Trophoblast cell (in vitro differentiated cells and primary cell): Measurements from ENCODE around the gene GP1BA.
A peak's percentile ranks its signal among the peaks of the same experiment; 100 is the strongest.

Experiments used
- DNase-seq, 2 donors: peaks; one replicate each; pipeline ENCODE4 v3.0.0-alpha.2; 2016
- H2AFZ ChIP-seq: 2 replicates; pipeline ENCODE4 v1.6.1; 2013; ENCODE audit warnings: low read length, moderate library complexity, mild to moderate bottlenecking; ENCODE audit not compliant: insufficient read depth, poor library complexity
- H2AK5ac ChIP-seq: 2 replicates; pipeline ENCODE4 v1.6.1; 2013; ENCODE audit warnings: mild to moderate bottlenecking, low read length
- H2BK120ac ChIP-seq: 2 replicates; pipeline ENCODE4 v1.6.1; 2013; ENCODE audit warnings: low read length, mild to moderate bottlenecking, moderate library complexity; ENCODE audit not compliant: insufficient read depth, poor library complexity
- H2BK12ac ChIP-seq: 2 replicates; pipeline ENCODE4 v1.6.1; 2013; ENCODE audit warnings: mild to moderate bottlenecking, low read length, moderate library complexity
- H2BK5ac ChIP-seq: 2 replicates; pipeline ENCODE4 v1.6.1; 2013; ENCODE audit warnings: low read length, low read depth, moderate library complexity, mild to moderate bottlenecking; ENCODE audit not compliant: poor library complexity
- H3K14ac ChIP-seq: 2 replicates; pipeline ENCODE4 v1.6.1; 2013; ENCODE audit warnings: mild to moderate bottlenecking, low read length
- H3K18ac ChIP-seq: 2 replicates; pipeline ENCODE4 v1.6.1; 2013; ENCODE audit warnings: mild to moderate bottlenecking, low read length
- H3K23ac ChIP-seq: 2 replicates; pipeline ENCODE4 v1.6.1; 2013; ENCODE audit warnings: low read length
- H3K27ac ChIP-seq: 2 replicates; pipeline ENCODE4 v1.5.1; 2013; ENCODE audit warnings: low read depth, mild to moderate bottlenecking, inconsistent platforms, low read length, moderate library complexity
- H3K27me3 ChIP-seq: 2 replicates; pipeline ENCODE4 v1.6.1; 2013; ENCODE audit warnings: inconsistent platforms, mild to moderate bottlenecking, low read length, moderate library complexity; ENCODE audit not compliant: insufficient read depth
- H3K36me3 ChIP-seq, 2 experiments: 1 replicate in 1 of 2; 2 replicates in 1 of 2; pipeline ENCODE4 v1.6.1; 2013; ENCODE audit warnings: low read length in 2 of 2, mild to moderate bottlenecking in 2 of 2, moderate library complexity in 1 of 2; ENCODE audit not compliant: insufficient read depth in 2 of 2, control insufficient read depth in 1 of 2
- H3K4ac ChIP-seq: 2 replicates; pipeline ENCODE4 v1.6.1; 2013; ENCODE audit warnings: low read depth, mild to moderate bottlenecking, low read length, moderate library complexity
- H3K4me1 ChIP-seq, 2 experiments: 1 replicate in 1 of 2; 2 replicates in 1 of 2; pipeline ENCODE4 v1.6.1; 2013; ENCODE audit warnings: low read length in 2 of 2, mild to moderate bottlenecking in 2 of 2, moderate library complexity in 1 of 2; ENCODE audit not compliant: insufficient read depth in 2 of 2, control insufficient read depth in 1 of 2
- H3K4me2 ChIP-seq: 2 replicates; pipeline ENCODE4 v1.6.1; 2013; ENCODE audit warnings: inconsistent platforms, mild to moderate bottlenecking, low read length, moderate library complexity
- H3K4me3 ChIP-seq: 2 replicates; pipeline ENCODE4 v1.5.1; 2013; ENCODE audit warnings: mild to moderate bottlenecking, low read depth, low read length, inconsistent platforms
- H3K79me1 ChIP-seq: one replicate; pipeline ENCODE4 v1.6.1; 2013; ENCODE audit warnings: low read length
- H3K79me2 ChIP-seq: 2 replicates; pipeline ENCODE4 v1.6.1; 2013; ENCODE audit warnings: low read length, mild to moderate bottlenecking; ENCODE audit not compliant: control insufficient read depth, insufficient read depth, poor library complexity
- H3K9ac ChIP-seq: 2 replicates; pipeline ENCODE4 v1.6.1; 2013; ENCODE audit warnings: mild to moderate bottlenecking, low read length
- H3K9me3 ChIP-seq: 2 replicates; pipeline ENCODE4 v1.6.1; 2013; ENCODE audit warnings: low read depth, mild to moderate bottlenecking, control low read depth, inconsistent platforms, low read length; ENCODE audit not compliant: insufficient read depth
- H4K12ac ChIP-seq: 2 replicates; pipeline ENCODE4 v1.6.1; 2013; ENCODE audit warnings: low read depth, mild to moderate bottlenecking, low read length, moderate library complexity
- H4K8ac ChIP-seq: 2 replicates; pipeline ENCODE4 v1.6.1; 2013; ENCODE audit warnings: low read depth, mild to moderate bottlenecking, low read length, moderate library complexity
- H4K91ac ChIP-seq: one replicate; pipeline ENCODE4 v1.6.1; 2013; ENCODE audit warnings: low read depth, mild to moderate bottlenecking, low read length, moderate library complexity
- WGBS: extraction: QIAGEN DNeasy Blood & Tissue Kit; methylation state at CpG from one replicate; pipeline ENCODE4 v1.1.7; 2013; ENCODE audit warnings: missing lambda C conversion rate; ENCODE audit not compliant: insufficient read length, insufficient coverage; ENCODE audit errors: extremely low coverage; 5-methylcytosine and 5-hydroxymethylcytosine counted together

GP1BA gene

GRCh38 chr17:4951486-4951885, 19.4 kb downstream of the GP1BA start:
- Histone ChIP-seq H2BK120ac (no peak overlapping the region), H3K14ac (no peak overlapping the region), H3K4me2 (no peak overlapping the region), H2AK5ac (no peak overlapping the region), H3K9me3 (peaks cover 4% of the 10 kb centered on the region), H3K4me3 (no peak overlapping the region), H3K79me2 (peaks cover 25% of the 10 kb centered on the region), H3K79me1 (peaks cover 30% of the 10 kb centered on the region), H2BK5ac (no peak overlapping the region), H3K4ac (no peak overlapping the region), H3K36me3 (peaks cover 5% of the 10 kb centered on the region in 2 experiments), H4K8ac (no peak overlapping the region), H3K27ac (no peak overlapping the region), H3K27me3 (no peaks in the 10 kb centered on the region), H3K9ac (no peak overlapping the region), H2BK12ac (peak overlapping the region; percentile 42), H3K4me1 (peaks cover 12 to 23% of the 10 kb centered on the region in 2 experiments), H4K12ac (no peak overlapping the region), H3K18ac (peak overlapping the region; percentile 48), H2AFZ (no peak overlapping the region), H3K23ac (no peak overlapping the region), H4K91ac (no peak overlapping the region)
- no CpG with 5 or more reads among the region's 3 CpGs for WGBS
- no peak for DNase-seq

GRCh38 chr17:4953451-4953961, 21.4 kb downstream of the GP1BA start:
- H2BK12ac ChIP-seq = peak overlapping the region; percentile 42
- no peak overlapping the region for H3K4me3 ChIP-seq
- H3K14ac ChIP-seq = peak overlapping the region; percentile 2
- peak overlapping the region; percentile 5 for H4K91ac ChIP-seq
- no peak overlapping the region for H2AK5ac ChIP-seq
- no peak overlapping the region for H3K4me2 ChIP-seq
- no peak overlapping the region for H3K9ac ChIP-seq
- DNase-seq = no peak
- H2BK120ac ChIP-seq = peak overlapping the region; percentile 3
- H3K18ac ChIP-seq = no peak overlapping the region
- H4K12ac ChIP-seq = no peak overlapping the region
- peaks cover 11 to 21% of the 10 kb centered on the region in 2 experiments for H3K4me1 ChIP-seq
- H4K8ac ChIP-seq = no peak overlapping the region
- H3K9me3 ChIP-seq = peaks cover 2% of the 10 kb centered on the region
- WGBS = no CpG with 5 or more reads among the region's 14 CpGs
- H2BK5ac ChIP-seq = no peak overlapping the region
- H3K27me3 ChIP-seq = no peaks in the 10 kb centered on the region
- no peak overlapping the region for H2AFZ ChIP-seq
- peaks cover 0 to 2% of the 10 kb centered on the region in 2 experiments for H3K36me3 ChIP-seq
- H3K79me2 ChIP-seq = peaks cover 10% of the 10 kb centered on the region
- peaks cover 20% of the 10 kb centered on the region for H3K79me1 ChIP-seq
- H3K4ac ChIP-seq = no peak overlapping the region
- H3K27ac ChIP-seq = peak overlapping the region; percentile 23
- no peak overlapping the region for H3K23ac ChIP-seq

- no peak overlapping the region for H2AFZ ChIP-seq
- no peak overlapping the region for H3K4me3 ChIP-seq
- H4K91ac ChIP-seq = no peak overlapping the region
- no peak overlapping the region for H4K12ac ChIP-seq
- peaks cover 11 to 20% of the 10 kb centered on the region in 2 experiments for H3K4me1 ChIP-seq
- no peak overlapping the region for H3K27ac ChIP-seq
- H3K18ac ChIP-seq = no peak overlapping the region
- no CpG with 5 or more reads among the region's 8 CpGs for WGBS
- H2BK120ac ChIP-seq = no peak overlapping the region
- H3K23ac ChIP-seq = no peak overlapping the region
- H3K4me2 ChIP-seq = no peak overlapping the region
- peak overlapping the region; percentile 29 for H2BK12ac ChIP-seq
- peaks cover 2% of the 10 kb centered on the region for H3K9me3 ChIP-seq
- H3K9ac ChIP-seq = no peak overlapping the region
- DNase-seq = no peak
- no peak overlapping the region for H3K4ac ChIP-seq
- H3K79me1 ChIP-seq = peaks cover 6% of the 10 kb centered on the region
- peaks cover 9 to 11% of the 10 kb centered on the region in 2 experiments for H3K36me3 ChIP-seq
- no peak overlapping the region for H2BK5ac ChIP-seq
- no peak overlapping the region for H4K8ac ChIP-seq
- H3K14ac ChIP-seq = no peak overlapping the region
- no peaks in the 10 kb centered on the region for H3K27me3 ChIP-seq
- H3K79me2 ChIP-seq = peaks cover 3% of the 10 kb centered on the region
- peak overlapping the region; percentile 32 for H2AK5ac ChIP-seq
These were observed 23.0 kb downstream of the GP1BA start for GRCh38 chr17:4955091-4955490.

GRCh38 chr17:4956493-4957061, 24.5 kb downstream of the GP1BA start:
- H4K91ac ChIP-seq = no peak overlapping the region
- H3K18ac ChIP-seq = no peak overlapping the region
- H2BK5ac ChIP-seq = no peak overlapping the region
- H3K36me3 ChIP-seq = peaks cover 16 to 18% of the 10 kb centered on the region in 2 experiments
- no peak overlapping the region for H3K14ac ChIP-seq
- no peak overlapping the region for H2BK120ac ChIP-seq
- no peaks in the 10 kb centered on the region for H3K27me3 ChIP-seq
- H3K79me1 ChIP-seq = no peaks in the 10 kb centered on the region
- H3K27ac ChIP-seq = no peak overlapping the region
- peaks cover 0 to 6% of the 10 kb centered on the region in 2 experiments for H3K4me1 ChIP-seq
- H2BK12ac ChIP-seq = no peak overlapping the region
- no peak overlapping the region for H3K4me3 ChIP-seq
- no peak overlapping the region for H3K4ac ChIP-seq
- H3K79me2 ChIP-seq = no peaks in the 10 kb centered on the region
- no peak overlapping the region for H4K12ac ChIP-seq
- H4K8ac ChIP-seq = no peak overlapping the region
- no CpG with 5 or more reads among the region's 10 CpGs for WGBS
- H2AFZ ChIP-seq = no peak overlapping the region
- no peak overlapping the region for H2AK5ac ChIP-seq
- H3K9me3 ChIP-seq = peaks cover 2% of the 10 kb centered on the region
- DNase-seq = peak in 1 of 2 donors; percentile 12
- H3K4me2 ChIP-seq = no peak overlapping the region
- H3K9ac ChIP-seq = no peak overlapping the region
- no peak overlapping the region for H3K23ac ChIP-seq
